NB4 (cell line): ENCODE data around the gene CSPG4.

Source experiments
- DNase-seq: peaks from one replicate; pipeline ENCODE4 v3.0.0; 2010; ENCODE audit warnings: low read depth
- H3K4me3 ChIP-seq: one replicate; pipeline ENCODE4 v1.5.1; 2011; ENCODE audit warnings: mild to moderate bottlenecking, low read depth, low read length, moderate library complexity
- CTCF ChIP-seq: IDR thresholded peaks from one replicate; pipeline ENCODE4 v1.5.1; 2012; ENCODE audit warnings: low read depth, low read length
- MAX ChIP-seq: IDR thresholded peaks from 2 replicates; pipeline ENCODE4 v1.6.1; 2011; ENCODE audit warnings: low read depth, low read length
- MYC ChIP-seq: IDR thresholded peaks from 2 replicates; pipeline ENCODE4 v1.6.1; 2011; ENCODE audit warnings: low read depth, low read length
- POLR2A ChIP-seq: IDR thresholded peaks from 2 replicates; pipeline ENCODE4 v1.6.1; 2011; ENCODE audit warnings: mild to moderate bottlenecking; ENCODE audit not compliant: insufficient read length; ENCODE audit errors: extremely low read depth

The CSPG4 gene

GRCh38 chr15:75641179-75641503, 71.5 kb downstream of the CSPG4 start:
- H3K4me3 ChIP-seq = peak overlapping the region; percentile 59
- TF ChIP-seq CTCF (no peak), POLR2A (no peak), MAX (no peak), MYC (no peak)
- DNase-seq = no peak

- TF ChIP-seq CTCF = peak; percentile 37
- peak; percentile 78 for TF ChIP-seq MYC
- no peak for TF ChIP-seq POLR2A
- peak; percentile 57; the same call in 1 of the 2 replicates for TF ChIP-seq MAX
- H3K4me3 ChIP-seq = peak overlapping the region; percentile 59
- peak; percentile 90 for DNase-seq
Measured at GRCh38 chr15:75640483-75641178, 72.0 kb downstream of the CSPG4 start.

GRCh38 chr15:75639709-75640482, 72.8 kb downstream of the CSPG4 start, which contains the start of gene IMP3:
Gene IMP3 (minus strand): TSS chr15:75640224. CDS start chr15:75640168, 56 bp downstream.
- peak; percentile 100 for DNase-seq
- peak within 1 kb of the TSS; percentile 84 for H3K4me3 ChIP-seq
- TF ChIP-seq POLR2A (peak; percentile 99), CTCF (no peak), MYC (peak; percentile 86), MAX (peak; percentile 86)

- peak; percentile 27 for DNase-seq
- no peak for TF ChIP-seq CTCF
- TF ChIP-seq MYC = 0 out of 2 replicates have a peak, but pooled peaks have one; percentile 6
- TF ChIP-seq MAX = peak; percentile 83
- no peak for TF ChIP-seq POLR2A
- H3K4me3 ChIP-seq = peak overlapping the region; percentile 84
Measured at GRCh38 chr15:75639191-75639708, 73.4 kb downstream of the CSPG4 start.

GRCh38 chr15:75637245-75638009, 75.2 kb downstream of the CSPG4 start:
- H3K4me3 ChIP-seq = peak overlapping the region; percentile 84
- no peak for DNase-seq
- TF ChIP-seq CTCF = no peak
